ENCODE data around the gene LILRB2.
"Not testable (repeated sequence)": the region's sequence is repeated elsewhere in the genome, so short reads cannot be mapped to it uniquely, and the experiment has no call there.

The LILRB2 gene

GRCh38 chr19:54230031-54230430 is 50.9 kb downstream of the LILRB2 start:
- H3K27me3 ChIP-seq (ENCODE audit: control insufficient read depth in 5 of 5, insufficient read depth in 4 of 5, low read length in 5 of 5) = peaks cover 0 to 14% (median 9%) of the 10 kb centered on the region in 5 donors
- H3K9ac ChIP-seq (ENCODE audit: low read length in 5 of 5) = peak overlapping the region in 1 of 5 donors; percentile 7
- no peak overlapping the region for H3K27ac ChIP-seq (ENCODE audit: low read depth, low read length)
- peaks cover 0 to 2% (median 0%) of the 10 kb centered on the region in 5 donors for H3K4me1 ChIP-seq (ENCODE audit: control insufficient read depth in 5 of 5, insufficient read depth in 5 of 5, low read length in 5 of 5)
- H3K9me3 ChIP-seq (ENCODE audit: control insufficient read depth in 5 of 5, low read length in 5 of 5) = peaks cover 0 to 2% (median 0%) of the 10 kb centered on the region in 5 donors
- H3K4me3 ChIP-seq (ENCODE audit: low read depth in 1 of 5, low read length in 5 of 5) = no peak overlapping the region
- no peaks in the 10 kb centered on the region for H3K36me3 ChIP-seq (ENCODE audit: control insufficient read depth in 5 of 5, insufficient read depth in 5 of 5, low read length in 5 of 5)

DNA sequence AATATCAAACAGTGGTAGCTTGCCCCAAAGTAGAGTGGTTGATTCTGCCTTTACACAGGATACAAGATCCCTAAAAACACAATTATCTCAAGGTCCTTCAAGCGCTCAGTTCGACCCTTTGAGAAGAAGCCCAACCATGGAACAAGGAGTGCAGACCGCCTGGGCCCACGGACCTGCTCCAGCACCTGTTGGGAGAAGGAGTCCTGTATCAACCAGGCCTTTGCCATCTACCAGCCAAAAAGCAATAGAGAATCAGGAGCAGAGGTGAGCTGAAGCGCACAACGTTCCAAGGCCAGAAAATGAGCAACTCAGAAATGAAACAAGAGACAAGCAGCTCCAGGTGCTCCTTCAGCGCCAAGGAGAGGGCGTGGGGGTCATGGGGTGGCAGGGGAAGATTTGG is 51.8 kb downstream of the LILRB2 start:
- Histone ChIP-seq H3K4me3 (ENCODE audit: low read depth in 1 of 5, low read length in 5 of 5) (no peak overlapping the region), H3K27ac (ENCODE audit: low read depth, low read length) (no peak overlapping the region), H3K9me3 (ENCODE audit: control insufficient read depth in 5 of 5, low read length in 5 of 5) (no peaks in the 10 kb centered on the region), H3K36me3 (ENCODE audit: control insufficient read depth in 5 of 5, insufficient read depth in 5 of 5, low read length in 5 of 5) (no peaks in the 10 kb centered on the region), H3K9ac (ENCODE audit: low read length in 5 of 5) (no peak overlapping the region), H3K27me3 (ENCODE audit: control insufficient read depth in 5 of 5, insufficient read depth in 4 of 5, low read length in 5 of 5) (peaks cover 0 to 11% (median 9%) of the 10 kb centered on the region in 5 donors), H3K4me1 (ENCODE audit: control insufficient read depth in 5 of 5, insufficient read depth in 5 of 5, low read length in 5 of 5) (peaks cover 0 to 2% (median 0%) of the 10 kb centered on the region in 5 donors)

DNA sequence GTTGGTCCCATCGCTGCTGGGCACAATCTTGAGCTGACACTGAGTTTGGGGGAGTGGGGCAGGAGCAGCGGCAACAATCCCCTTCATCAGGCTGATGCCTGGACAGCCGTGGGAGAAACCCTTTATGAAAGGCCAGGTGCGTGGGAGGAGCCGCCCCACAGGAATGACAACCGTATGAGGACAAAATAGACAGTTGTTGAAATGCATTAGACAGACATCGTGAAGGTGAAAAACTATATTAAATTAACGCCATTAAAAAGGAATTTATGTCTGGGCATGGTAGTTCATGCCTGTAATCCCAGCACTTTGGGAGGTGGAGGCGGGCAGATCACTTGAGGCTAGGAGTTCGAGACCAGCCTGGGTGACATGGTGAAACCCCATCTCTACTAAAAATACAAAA is 56.3 kb downstream of the LILRB2 start:
- H3K27ac ChIP-seq (ENCODE audit: low read depth, low read length); H3K4me3 ChIP-seq (ENCODE audit: low read depth in 1 of 5, low read length in 5 of 5); H3K9ac ChIP-seq (ENCODE audit: low read length in 5 of 5); H3K36me3 ChIP-seq (ENCODE audit: control insufficient read depth in 5 of 5, insufficient read depth in 5 of 5, low read length in 5 of 5); H3K27me3 ChIP-seq (ENCODE audit: control insufficient read depth in 5 of 5, insufficient read depth in 4 of 5, low read length in 5 of 5); H3K4me1 ChIP-seq (ENCODE audit: control insufficient read depth in 5 of 5, insufficient read depth in 5 of 5, low read length in 5 of 5); H3K9me3 ChIP-seq (ENCODE audit: control insufficient read depth in 5 of 5, low read length in 5 of 5): not testable (repeated sequence)

DNA sequence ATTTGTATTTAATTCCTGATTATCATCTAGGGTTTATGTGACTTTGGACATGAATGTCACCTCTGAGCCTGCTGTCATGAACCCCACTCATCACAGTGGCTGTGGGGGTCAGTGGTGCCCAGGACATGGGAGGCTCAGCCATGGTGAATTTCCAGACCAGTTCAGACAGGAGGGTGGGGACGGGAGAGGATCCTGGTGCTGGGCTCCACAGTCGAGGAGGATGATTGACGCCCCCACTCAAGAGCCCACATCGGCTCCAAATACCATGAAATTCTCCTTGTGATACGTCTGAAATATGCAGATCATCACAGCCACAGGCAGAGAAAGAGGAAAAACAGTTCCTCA is 57.0 kb downstream of the LILRB2 start:
- H3K36me3 ChIP-seq (ENCODE audit: control insufficient read depth in 5 of 5, insufficient read depth in 5 of 5, low read length in 5 of 5); H3K9me3 ChIP-seq (ENCODE audit: control insufficient read depth in 5 of 5, low read length in 5 of 5); H3K27ac ChIP-seq (ENCODE audit: low read depth, low read length); H3K9ac ChIP-seq (ENCODE audit: low read length in 5 of 5); H3K4me1 ChIP-seq (ENCODE audit: control insufficient read depth in 5 of 5, insufficient read depth in 5 of 5, low read length in 5 of 5); H3K4me3 ChIP-seq (ENCODE audit: low read depth in 1 of 5, low read length in 5 of 5); H3K27me3 ChIP-seq (ENCODE audit: control insufficient read depth in 5 of 5, insufficient read depth in 4 of 5, low read length in 5 of 5): not testable (repeated sequence)

All from subcutaneous abdominal adipose tissue (tissue), 5 donors.